WERI-Rb-1 (cell line): ENCODE results near the gene TEKT2.

Source experiments
- DNase-seq: peaks from one replicate; pipeline ENCODE4 v3.0.0-alpha.2; 2020
- H3K27ac ChIP-seq: fragments of 250-450 bp; sonication (Bioruptor Pico); 2 replicates; pipeline ENCODE4 v1.5.1; 2020; ENCODE audit warnings: mild to moderate bottlenecking, moderate library complexity
- H3K27me3 ChIP-seq: fragments of 250-450 bp; sonication (Bioruptor Pico); 2 replicates; pipeline ENCODE4 v1.5.1; 2021; ENCODE audit warnings: mild to moderate bottlenecking, low read depth, moderate library complexity; ENCODE audit not compliant: insufficient read depth, severe bottlenecking
- H3K36me3 ChIP-seq: fragments of 250-450 bp; sonication (Bioruptor Pico); 2 replicates; pipeline ENCODE4 v1.5.1; 2020; ENCODE audit warnings: mild to moderate bottlenecking, moderate library complexity
- H3K4me3 ChIP-seq: 2 replicates; pipeline ENCODE4 v1.5.1; 2011; ENCODE audit warnings: low read depth, mild to moderate bottlenecking, control low read depth, low read length
- H3K9me3 ChIP-seq: fragments of 250-450 bp; sonication (Bioruptor Pico); 2 replicates; pipeline ENCODE4 v1.5.1; 2021; ENCODE audit warnings: mild to moderate bottlenecking, moderate library complexity; ENCODE audit not compliant: severe bottlenecking
- CTCF ChIP-seq: IDR thresholded peaks from 2 replicates; pipeline ENCODE4 v1.5.1; 2011; ENCODE audit warnings: low read depth, mild to moderate bottlenecking, control low read depth, inconsistent platforms, low read length

The TEKT2 gene

DNA sequence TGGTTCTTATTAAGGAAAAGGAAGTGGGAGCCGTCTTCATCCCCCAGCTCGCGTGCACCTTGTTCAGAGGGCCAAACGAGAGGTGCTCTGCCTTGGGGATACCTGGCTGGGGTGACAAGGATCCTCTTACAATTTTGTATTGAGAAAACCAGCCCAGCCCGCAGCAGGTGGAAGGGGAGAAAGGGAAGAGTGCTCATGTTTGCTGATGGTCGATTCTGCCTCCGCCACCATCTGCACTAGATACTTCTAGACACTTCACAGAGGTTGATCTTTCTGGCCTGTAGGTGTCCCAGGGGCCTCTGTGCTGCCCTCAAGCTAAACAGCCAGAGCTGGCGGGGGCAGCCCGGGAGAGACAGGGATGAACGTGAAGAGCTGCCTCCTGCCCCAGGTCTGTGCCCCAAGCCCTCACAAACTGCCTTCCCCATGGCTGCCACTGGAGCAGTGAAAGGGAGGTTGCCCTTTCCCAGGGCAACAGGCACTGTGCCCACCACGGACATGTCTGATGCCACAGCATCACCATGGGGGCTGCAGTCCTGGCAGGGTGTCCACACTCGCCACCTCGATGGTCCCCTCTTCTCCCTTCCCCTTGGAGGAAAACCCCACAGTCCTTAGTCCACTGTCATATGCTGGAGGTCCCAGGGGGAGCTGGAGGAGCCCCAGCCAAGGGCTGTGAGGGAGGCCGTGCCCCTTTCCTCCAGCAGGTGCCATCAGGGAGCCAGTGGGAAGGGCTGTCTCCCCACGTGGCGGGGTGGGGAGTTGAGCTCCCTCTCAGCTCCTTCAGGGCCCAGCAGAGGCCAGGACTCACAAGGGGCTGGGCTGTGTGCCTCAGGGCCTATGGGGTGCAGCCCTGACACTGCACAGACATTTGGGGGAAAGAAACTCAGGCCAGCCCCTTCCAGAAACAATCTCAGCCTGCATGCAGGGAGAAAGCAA lies 12.9 kb downstream of the TEKT2 start:
- Histone ChIP-seq H3K9me3 (no peaks in the 10 kb centered on the region), H3K36me3 (peaks cover 32% of the 10 kb centered on the region), H3K27me3 (no peaks in the 10 kb centered on the region), H3K27ac (no peak overlapping the region), H3K4me3 (no peak overlapping the region)
- DNase-seq: peak; percentile 73
- peak; percentile 76 for TF ChIP-seq CTCF

DNA sequence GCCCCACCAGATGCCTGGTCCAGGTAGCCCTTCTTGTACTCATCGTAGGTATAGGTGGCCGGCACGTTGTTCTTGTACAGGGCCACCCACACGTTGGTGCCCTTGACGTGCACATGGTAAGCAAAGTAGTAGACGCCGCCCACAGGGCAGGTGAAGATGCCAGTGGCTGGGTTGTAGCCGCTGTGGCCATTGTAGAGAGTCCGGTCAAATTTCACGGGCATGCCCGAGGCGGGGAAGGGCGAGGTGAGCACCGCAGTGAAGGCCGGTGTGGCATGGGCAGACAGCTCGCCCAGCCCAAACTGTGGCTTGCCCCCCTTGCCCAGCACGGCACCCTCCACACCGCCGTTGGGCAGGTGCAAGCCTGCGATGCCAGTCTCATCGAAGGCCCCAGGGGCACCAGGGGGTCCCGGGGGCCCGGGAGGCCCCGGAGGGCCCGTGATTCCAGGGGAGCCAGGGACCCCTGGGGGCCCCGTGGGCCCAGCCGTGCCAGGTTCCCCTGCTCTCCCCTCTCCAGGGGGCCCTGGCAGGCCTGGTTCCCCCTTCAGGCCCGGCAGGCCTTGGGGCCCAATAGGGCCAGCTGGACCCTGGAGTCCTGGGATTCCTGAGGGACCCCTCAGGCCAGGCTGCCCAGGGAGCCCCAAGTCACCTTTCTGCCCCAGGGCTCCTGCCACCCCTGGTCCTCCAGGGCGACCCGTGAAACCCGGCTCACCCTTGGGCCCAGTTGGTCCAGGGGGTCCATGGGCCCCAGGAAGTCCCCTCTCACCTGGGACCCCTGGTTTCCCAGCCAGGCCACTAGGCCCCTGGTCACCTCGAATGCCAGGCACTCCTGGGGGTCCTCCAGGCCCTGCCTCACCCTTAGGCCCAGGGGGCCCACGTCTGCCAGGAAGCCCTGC lies 14.0 kb downstream of the TEKT2 start:
- Histone ChIP-seq H3K9me3 (no peaks in the 10 kb centered on the region), H3K36me3 (peaks cover 20% of the 10 kb centered on the region), H3K4me3 (no peak overlapping the region), H3K27me3 (no peaks in the 10 kb centered on the region), H3K27ac (no peak overlapping the region)
- no peak for TF ChIP-seq CTCF
- DNase-seq: no peak

GRCh38 chr1:36098650-36099365 lies 14.9 kb downstream of the TEKT2 start:
- H3K4me3 ChIP-seq: no peak overlapping the region
- DNase-seq: no peak
- peak overlapping the region; percentile 24; the same call in 1 of the 2 replicates for H3K27ac ChIP-seq
- no peaks in the 10 kb centered on the region for H3K27me3 ChIP-seq
- H3K9me3 ChIP-seq: no peaks in the 10 kb centered on the region
- H3K36me3 ChIP-seq: peaks cover 12% of the 10 kb centered on the region
- TF ChIP-seq CTCF: no peak

GRCh38 chr1:36099681-36100341 lies 15.9 kb downstream of the TEKT2 start:
- Histone ChIP-seq H3K27ac (no peak overlapping the region), H3K4me3 (no peak overlapping the region), H3K27me3 (no peaks in the 10 kb centered on the region), H3K36me3 (peaks cover 2% of the 10 kb centered on the region), H3K9me3 (no peaks in the 10 kb centered on the region)
- peak; percentile 91 for TF ChIP-seq CTCF
- peak; percentile 81 for DNase-seq

DNA sequence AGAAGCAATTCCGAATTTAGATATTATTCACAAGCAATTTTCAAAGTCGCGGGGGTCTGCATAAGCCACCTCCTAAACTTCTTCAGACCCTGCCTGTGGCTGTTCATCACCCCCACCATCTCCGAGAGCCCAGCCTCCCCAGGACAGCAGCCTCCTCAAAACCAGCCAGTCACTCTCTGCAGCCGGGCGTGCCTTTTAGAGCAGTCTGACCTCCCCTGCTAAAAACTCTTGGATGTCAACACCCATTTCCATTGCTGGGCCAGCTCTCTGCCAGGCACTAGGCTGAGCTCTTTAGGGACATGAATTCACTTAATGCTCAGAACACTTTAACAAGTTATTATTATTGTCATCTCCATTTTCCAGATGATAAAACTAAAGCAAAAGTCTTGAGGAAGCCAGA lies 16.5 kb downstream of the TEKT2 start:
- H3K9me3 ChIP-seq: no peaks in the 10 kb centered on the region
- TF ChIP-seq CTCF: no peak
- DNase-seq: no peak

More for the DNA sequence above, 16.5 kb downstream of the TEKT2 start:
- no peaks in the 10 kb centered on the region for H3K36me3 ChIP-seq
- no peak overlapping the region for H3K27ac ChIP-seq
- H3K4me3 ChIP-seq: no peak overlapping the region
- no peaks in the 10 kb centered on the region for H3K27me3 ChIP-seq
